Activated CD4-positive, CD25-positive, alpha-beta regulatory T cell (primary cell): ENCODE results near the gene SH3GLB2.
"Not testable (repeated sequence)": the region's sequence is repeated elsewhere in the genome, so short reads cannot be mapped to it uniquely, and the experiment has no call there.

Source experiments
- DNase-seq, 4 experiments: peaks; one replicate each; lab custom pipeline; 2025; lab: John Stamatoyannopoulos, UW

SH3GLB2 gene

GRCh38 chr9:129014608-129015007 lies 13.5 kb downstream of the SH3GLB2 start:
- DNase-seq = no peak

GRCh38 chr9:129014124-129014523 lies 14.0 kb downstream of the SH3GLB2 start:
- DNase-seq = no peak

- no peak for DNase-seq
Observed at GRCh38 chr9:129013674-129014073, 14.5 kb downstream of the SH3GLB2 start.

- DNase-seq = no peak
Observed at GRCh38 chr9:129012893-129013448, 15.2 kb downstream of the SH3GLB2 start.

- no peak for DNase-seq
Observed at GRCh38 chr9:129012343-129012742, 15.8 kb downstream of the SH3GLB2 start.

GRCh38 chr9:129011761-129012181 lies 16.4 kb downstream of the SH3GLB2 start:
- DNase-seq = no peak

GRCh38 chr9:129011170-129011569 lies 17.0 kb downstream of the SH3GLB2 start:
- no peak for DNase-seq

GRCh38 chr9:129010267-129010975 lies 17.7 kb downstream of the SH3GLB2 start:
- no peak for DNase-seq

- DNase-seq = no peak
Observed at GRCh38 chr9:129009584-129010141, 18.5 kb downstream of the SH3GLB2 start.

GRCh38 chr9:129008986-129009583 lies 19.0 kb downstream of the SH3GLB2 start:
- no peak for DNase-seq

GRCh38 chr9:129008469-129008965 lies 19.6 kb downstream of the SH3GLB2 start:
- no peak for DNase-seq

GRCh38 chr9:129007766-129008468 lies 20.2 kb downstream of the SH3GLB2 start:
- no peak for DNase-seq

- DNase-seq = no peak
Observed at GRCh38 chr9:129007035-129007765, 20.9 kb downstream of the SH3GLB2 start.

GRCh38 chr9:129006328-129007034 lies 21.6 kb downstream of the SH3GLB2 start:
- DNase-seq = no peak

GRCh38 chr9:129005336-129005997 lies 22.7 kb downstream of the SH3GLB2 start:
- no peak for DNase-seq

GRCh38 chr9:129004173-129004572 lies 24.0 kb downstream of the SH3GLB2 start:
- DNase-seq = not testable (repeated sequence)

GRCh38 chr9:129002992-129003391 lies 25.1 kb downstream of the SH3GLB2 start:
- DNase-seq = no peak

- no peak for DNase-seq
Observed at GRCh38 chr9:129001504-129002325, 26.4 kb downstream of the SH3GLB2 start.

- DNase-seq = no peak
Observed at GRCh38 chr9:128999581-129000206, 28.4 kb downstream of the SH3GLB2 start.
